Cardiac septum (tissue), 1 donor: ENCODE results near the gene ZFP69B. TPM values are rescaled to one million over a fixed set of nuclear protein-coding genes. Genes with fewer than 3 reads are reported as not detected.

Source experiments
- DNase-seq: peaks from one replicate; pipeline ENCODE4 v3.0.0-alpha.2; 2020; ENCODE audit warnings: low spot score
- intact Hi-C: fragments of 100-400 bp; cut with DNase I; formaldehyde crosslinking; loops from one replicate; pipeline ENCODE4 v1.14.0; 2022
- total RNA-seq: library from RNA; stranded (reverse); fragmentation: NEBNext Ultra II Directional; extraction: Animal tissue kit (Norgen Biotek cat#: 25700); gene quantifications from one replicate; pipeline ENCODE4 v1.2.1, GENCODE V29; 2021
- donor health status: DM: no; HTN: no; CAD: no.

The ZFP69B gene
- total RNA-seq, 1 donor from 2014 or later, result 1.3 TPM

- intact Hi-C loops, result loop anchor here (1.0 to 5.0 kb wide), 2 partner anchors 23 to 56 kb away; partner anchors contain the start of genes ZFP69B and ZNF684
- DNase-seq, result peak; percentile 95
Observed at GRCh38 chr1:40508375-40509341, 58.4 kb downstream of the ZFP69B start, which contains the start of gene EXO5. Gene EXO5 (plus strand): TSS chr1:40508767. CDS start chr1:40514545, 5,778 bp downstream.

Other genes with a start within 250 kb of the ZFP69B start
- not detected for gene TMCO2, start 202.5 kb upstream of the ZFP69B start, total RNA-seq
- gene ZMPSTE24, start 192.2 kb upstream of the ZFP69B start, total RNA-seq, result 24.8 TPM
- gene COL9A2, start 133.2 kb upstream of the ZFP69B start, total RNA-seq, result 1.3 TPM
- gene SMAP2, start 76.7 kb upstream of the ZFP69B start, total RNA-seq, result 10.5 TPM
- 2.6 TPM for gene ZFP69, start 26.8 kb downstream of the ZFP69B start, total RNA-seq
- 4.7 TPM for gene EXO5, start 58.3 kb downstream of the ZFP69B start, total RNA-seq
- gene ZNF684, start 81.2 kb downstream of the ZFP69B start, total RNA-seq, result 11.0 TPM
- 0.67 TPM for gene RIMS3, start 215.2 kb downstream of the ZFP69B start, total RNA-seq
- 61.7 TPM for gene NFYC, start 241.2 kb downstream of the ZFP69B start, total RNA-seq